ENCODE measurements around the gene THAP11.

The THAP11 gene

GRCh38 chr16:67841816-67842508 lies at the start of gene THAP11:
Gene THAP11, plus strand, starts transcription at chr16:67842320. Its CDS starts 235 bp downstream, at chr16:67842555.
- peak within 1 kb of the TSS; percentile 75 for H3K4me3 ChIP-seq (ENCODE audit: low read depth, low read length)
- DNase-seq (ENCODE audit: low read depth): peak; percentile 74

GRCh38 chr16:67796099-67796718 lies 45.9 kb upstream of the THAP11 start:
- DNase-seq (ENCODE audit: low read depth): no peak
- H3K4me3 ChIP-seq (ENCODE audit: low read depth, low read length): no peak overlapping the region

GRCh38 chr16:67800338-67800926 lies 41.7 kb upstream of the THAP11 start:
- no peak overlapping the region for H3K4me3 ChIP-seq (ENCODE audit: low read depth, low read length)
- no peak for DNase-seq (ENCODE audit: low read depth)

GRCh38 chr16:67801241-67801640 lies 40.9 kb upstream of the THAP11 start:
- H3K4me3 ChIP-seq (ENCODE audit: low read depth, low read length): no peak overlapping the region
- DNase-seq (ENCODE audit: low read depth): no peak

- H3K4me3 ChIP-seq (ENCODE audit: low read depth, low read length): no peak overlapping the region
- DNase-seq (ENCODE audit: low read depth): no peak
These were observed 40.2 kb upstream of the THAP11 start for GRCh38 chr16:67801883-67802282.

- no peak for DNase-seq (ENCODE audit: low read depth)
- no peak overlapping the region for H3K4me3 ChIP-seq (ENCODE audit: low read depth, low read length)
These were observed 38.2 kb upstream of the THAP11 start for GRCh38 chr16:67803894-67804293.

- H3K4me3 ChIP-seq (ENCODE audit: low read depth, low read length): peak overlapping the region; percentile 99
- DNase-seq (ENCODE audit: low read depth): no peak
These were observed 37.1 kb upstream of the THAP11 start for GRCh38 chr16:67804853-67805542.

- DNase-seq (ENCODE audit: low read depth): no peak
- H3K4me3 ChIP-seq (ENCODE audit: low read depth, low read length): peak overlapping the region; percentile 99
These were observed 36.2 kb upstream of the THAP11 start for GRCh38 chr16:67805718-67806427.

- peak within 1 kb of the TSS; percentile 99 for H3K4me3 ChIP-seq (ENCODE audit: low read depth, low read length)
- DNase-seq (ENCODE audit: low read depth): peak; percentile 97
These were observed 35.5 kb upstream of the THAP11 start, which contains the start of the genes RANBP10 and TSNAXIP1 for GRCh38 chr16:67806428-67807147. Gene RANBP10, minus strand, starts transcription at chr16:67806560. Its CDS starts 24 bp downstream, at chr16:67806536. Gene TSNAXIP1, plus strand, starts transcription at chr16:67806889. Its CDS starts 261 bp downstream, at chr16:67807150.

GRCh38 chr16:67807148-67807682 lies 34.9 kb upstream of the THAP11 start:
- DNase-seq (ENCODE audit: low read depth): no peak
- H3K4me3 ChIP-seq (ENCODE audit: low read depth, low read length): peak overlapping the region; percentile 99

- DNase-seq (ENCODE audit: low read depth): no peak
- no peak overlapping the region for H3K4me3 ChIP-seq (ENCODE audit: low read depth, low read length)
These were observed 30.2 kb upstream of the THAP11 start for GRCh38 chr16:67811899-67812298.

- DNase-seq (ENCODE audit: low read depth): no peak
- H3K4me3 ChIP-seq (ENCODE audit: low read depth, low read length): no peak overlapping the region
These were observed 27.6 kb upstream of the THAP11 start for GRCh38 chr16:67814567-67814966.

- no peak overlapping the region for H3K4me3 ChIP-seq (ENCODE audit: low read depth, low read length)
- DNase-seq (ENCODE audit: low read depth): no peak
These were observed 21.4 kb upstream of the THAP11 start for GRCh38 chr16:67820608-67821259.

GRCh38 chr16:67822511-67822910 lies 19.6 kb upstream of the THAP11 start:
- no peak for DNase-seq (ENCODE audit: low read depth)
- no peak overlapping the region for H3K4me3 ChIP-seq (ENCODE audit: low read depth, low read length)

- no peak for DNase-seq (ENCODE audit: low read depth)
- no peak overlapping the region for H3K4me3 ChIP-seq (ENCODE audit: low read depth, low read length)
These were observed 17.0 kb upstream of the THAP11 start for GRCh38 chr16:67825119-67825518.

GRCh38 chr16:67825906-67826305 lies 16.2 kb upstream of the THAP11 start:
- no peak for DNase-seq (ENCODE audit: low read depth)
- H3K4me3 ChIP-seq (ENCODE audit: low read depth, low read length): no peak overlapping the region

- no peak for DNase-seq (ENCODE audit: low read depth)
- no peak overlapping the region for H3K4me3 ChIP-seq (ENCODE audit: low read depth, low read length)
These were observed 13.5 kb upstream of the THAP11 start for GRCh38 chr16:67828651-67829050.

GRCh38 chr16:67833030-67833414 lies 9.1 kb upstream of the THAP11 start:
- DNase-seq (ENCODE audit: low read depth): no peak
- H3K4me3 ChIP-seq (ENCODE audit: low read depth, low read length): peak overlapping the region; percentile 82

Data from skeletal muscle cell (primary cell).